Stimulated activated CD8-positive, alpha-beta memory T cell treated with anti-CD3 and anti-CD28 coated beads, Interleukin-7, amount 100 ng/mL, for 1 hour (primary cell): Measurements from ENCODE around the gene MYL6B.
"Not testable (repeated sequence)": the region's sequence is repeated elsewhere in the genome, so short reads cannot be mapped to it uniquely, and the experiment has no call there.

Source experiments
- DNase-seq, 2 donors: peaks; one replicate each; pipeline ENCODE4 v3.0.0-alpha.2; 2020; ENCODE audit warnings: low read depth in 2 of 2

Gene MYL6B

DNA sequence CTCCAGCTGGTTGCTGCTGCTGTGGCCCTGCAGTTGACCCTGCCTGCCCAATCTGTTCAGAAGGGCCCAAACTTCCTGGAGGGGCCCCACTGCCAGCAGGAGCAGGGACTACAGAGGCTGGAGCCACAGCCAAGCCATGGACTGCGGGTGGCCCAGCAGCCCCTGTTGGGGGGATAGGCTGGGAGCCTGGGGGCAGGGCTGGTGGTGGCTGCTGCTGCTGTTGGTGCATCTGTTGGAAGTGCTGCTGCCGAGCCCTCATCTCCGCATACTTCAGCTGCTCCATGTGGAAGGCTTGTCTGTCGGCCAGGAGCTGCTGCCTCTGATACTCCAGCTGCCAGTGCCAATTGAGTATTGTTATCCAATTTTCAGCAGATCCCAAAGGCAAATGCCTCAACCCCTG, 13.0 kb downstream of the MYL6B start:
- DNase-seq, result no peak

DNA sequence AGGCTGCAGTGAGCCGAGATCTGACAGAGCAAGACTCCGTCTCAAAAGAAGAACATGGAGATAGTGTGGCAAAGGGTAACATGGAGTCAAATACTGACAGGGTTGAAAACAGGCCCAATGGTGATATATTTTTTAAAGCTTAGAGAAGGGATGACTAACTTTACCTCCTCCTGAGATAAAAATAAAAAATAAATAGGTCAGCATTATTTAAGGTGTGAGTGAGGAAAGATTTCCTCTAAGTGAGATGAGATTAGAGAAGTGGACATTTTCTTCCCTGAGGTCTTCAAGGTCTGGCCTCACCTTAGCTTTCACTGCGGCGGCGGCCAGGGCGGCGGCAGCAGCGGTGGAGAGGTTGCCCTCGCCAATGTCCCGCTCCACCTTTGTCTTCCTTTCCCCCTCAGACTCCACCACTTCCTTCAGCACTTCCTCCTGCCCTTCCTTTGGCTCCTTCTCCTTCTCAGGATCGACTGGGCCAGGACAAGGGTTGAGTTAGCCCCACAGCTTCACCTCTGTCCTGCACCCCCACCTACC, 16.9 kb downstream of the MYL6B start:
- no peak for DNase-seq

DNA sequence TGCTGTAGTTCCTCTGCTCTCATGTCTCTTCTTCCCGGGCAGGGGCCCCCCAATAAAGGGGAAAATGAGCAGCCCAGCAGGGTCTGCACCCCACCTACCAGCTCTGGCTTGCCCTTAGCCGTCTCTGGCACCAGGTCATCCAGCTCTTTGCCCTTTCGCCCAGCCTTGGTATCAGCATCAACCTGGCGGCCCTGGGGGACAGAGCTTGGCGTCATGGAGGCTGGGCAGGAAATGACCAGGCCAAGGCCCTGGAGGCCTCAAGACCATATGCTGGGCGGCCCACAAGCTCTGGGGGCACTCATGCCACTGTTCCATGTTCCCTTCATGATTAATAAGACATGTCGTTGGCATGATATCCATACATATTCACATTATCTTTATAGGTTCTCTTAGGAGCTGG, 20.5 kb downstream of the MYL6B start:
- no peak for DNase-seq

DNA sequence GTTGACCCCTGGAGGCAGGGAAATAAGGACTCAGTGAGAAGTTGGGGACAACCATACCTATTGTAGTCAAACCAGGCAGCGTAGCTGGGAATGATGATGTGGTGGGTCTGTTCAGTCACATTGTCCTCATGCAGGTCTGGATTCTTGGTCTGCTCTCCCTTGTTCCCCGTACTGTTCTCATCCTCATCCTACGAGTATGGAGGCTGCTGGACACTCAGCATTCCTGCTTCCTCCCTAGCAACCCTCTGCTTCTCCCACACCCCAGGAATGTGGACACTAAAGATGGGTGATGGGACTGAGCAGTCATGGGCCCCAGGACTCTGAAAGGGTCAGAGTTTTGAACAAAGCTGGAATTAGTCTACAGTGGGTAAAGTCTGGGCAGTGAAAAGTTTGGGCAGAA, 26.0 kb downstream of the MYL6B start:
- DNase-seq, result no peak

DNA sequence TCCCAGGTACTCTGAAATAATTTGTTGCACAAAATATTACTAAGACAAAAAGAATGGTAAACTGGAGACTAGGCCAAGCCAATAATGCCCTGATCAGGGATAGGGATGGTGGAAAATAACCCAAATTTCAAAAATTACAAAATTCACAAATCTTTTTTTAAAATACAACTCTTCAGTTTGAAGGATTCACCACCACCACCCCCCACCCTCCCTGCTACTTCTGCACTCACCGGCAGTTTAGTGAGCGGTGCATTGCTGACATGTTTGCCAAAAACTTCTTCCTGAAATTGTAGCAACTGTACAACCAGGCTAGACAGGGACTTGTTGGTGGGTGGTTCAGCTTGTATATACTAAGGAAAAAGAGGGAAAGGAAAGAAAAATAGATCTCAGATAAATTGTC, 34.6 kb downstream of the MYL6B start:
- no peak for DNase-seq

DNA sequence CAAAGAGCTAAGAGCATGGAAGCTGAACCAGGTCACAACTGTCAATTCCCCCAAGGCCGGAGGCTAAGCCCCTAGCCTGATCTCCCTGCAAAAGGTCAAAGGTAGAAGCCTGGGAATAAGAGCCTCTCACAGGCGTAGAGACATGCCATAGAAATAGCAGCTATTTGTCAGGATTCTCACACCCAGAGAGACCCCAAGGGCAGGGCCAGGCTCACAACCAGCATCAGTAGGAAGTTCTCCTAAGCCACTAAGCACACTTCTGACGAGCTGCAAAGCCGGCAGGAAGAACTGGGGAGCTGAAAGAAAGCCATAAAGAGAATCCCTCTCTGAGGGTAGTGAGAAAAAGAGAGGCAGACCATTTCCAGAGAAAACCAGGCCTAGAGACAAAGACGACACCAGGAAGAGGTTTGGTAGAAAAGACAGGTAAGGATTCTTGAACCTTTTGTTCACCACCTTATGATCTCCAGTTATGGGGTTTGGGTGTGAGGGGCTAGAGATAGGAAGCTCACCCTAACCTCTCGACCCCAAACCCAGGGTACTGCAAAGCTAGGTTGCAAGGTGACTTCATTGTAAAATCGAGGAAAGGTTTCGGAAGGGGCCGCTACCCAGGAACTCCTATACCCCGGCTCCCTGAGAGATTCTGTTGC, 35.9 kb downstream of the MYL6B start:
- no peak for DNase-seq

DNA sequence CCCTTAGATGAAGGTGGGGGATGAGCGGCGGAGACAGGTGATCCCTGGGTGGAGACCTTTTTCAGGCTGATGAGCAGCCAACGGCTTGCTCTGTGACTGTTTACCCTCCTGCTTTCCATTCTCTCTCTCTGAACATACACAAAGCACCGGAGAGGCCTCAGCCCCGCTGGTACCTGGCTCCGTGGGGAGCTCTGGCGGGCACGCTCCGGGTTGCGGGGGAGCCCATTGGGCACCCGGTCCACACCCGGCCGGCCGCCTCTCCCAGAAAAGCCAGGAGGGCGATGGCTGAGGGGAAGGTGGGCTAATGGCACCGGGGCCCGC, 36.4 kb downstream of the MYL6B start:
- no peak for DNase-seq

DNA sequence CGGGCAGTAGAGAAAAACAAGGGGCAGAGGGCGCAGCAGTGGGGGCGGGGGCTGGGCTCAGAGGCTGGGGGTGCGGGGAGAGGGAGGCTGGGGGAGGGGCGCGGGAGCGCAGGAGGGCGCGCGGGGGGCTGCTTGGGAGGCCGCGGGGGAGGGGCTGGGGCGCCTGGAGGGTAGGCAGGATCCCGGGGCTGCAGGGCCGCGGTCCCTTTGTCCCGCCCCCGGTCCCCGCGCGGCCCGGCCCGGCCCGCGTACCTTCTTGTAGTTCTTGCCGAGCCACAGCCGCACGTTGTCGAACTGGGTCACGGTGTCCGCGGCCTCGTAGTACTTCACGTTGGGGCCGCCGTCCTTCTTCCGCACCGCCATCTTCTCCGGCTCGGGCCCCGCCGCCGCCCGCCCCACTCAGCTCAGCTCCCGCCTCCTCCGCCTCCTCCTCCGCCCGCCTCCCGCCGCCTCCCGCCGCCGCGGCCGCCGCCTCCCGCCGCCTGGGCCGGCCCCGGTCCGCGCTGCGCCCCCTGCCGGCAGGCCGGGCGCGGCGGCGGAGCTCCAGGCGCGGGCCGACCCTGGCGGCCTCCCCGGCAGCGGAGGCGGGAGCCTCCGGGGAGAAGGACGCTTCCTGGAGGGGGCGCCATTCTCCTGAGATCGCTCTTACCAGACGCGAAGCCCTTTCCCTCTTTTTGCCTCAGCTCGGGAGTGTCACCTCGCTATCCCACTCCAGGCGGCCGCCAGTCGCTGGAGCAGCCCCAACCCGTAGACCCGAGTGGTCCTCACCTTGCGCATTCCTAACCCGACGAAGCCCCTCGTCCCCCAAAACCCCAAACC, 36.9 kb downstream of the MYL6B start, which contains the start of gene SMARCC2:
Gene SMARCC2, minus strand, starts transcription at position 385 of the 819 bp plus-strand sequence. Its CDS starts 22 bp downstream, at position 363.
- peak; percentile 62 to 67 for DNase-seq

DNA sequence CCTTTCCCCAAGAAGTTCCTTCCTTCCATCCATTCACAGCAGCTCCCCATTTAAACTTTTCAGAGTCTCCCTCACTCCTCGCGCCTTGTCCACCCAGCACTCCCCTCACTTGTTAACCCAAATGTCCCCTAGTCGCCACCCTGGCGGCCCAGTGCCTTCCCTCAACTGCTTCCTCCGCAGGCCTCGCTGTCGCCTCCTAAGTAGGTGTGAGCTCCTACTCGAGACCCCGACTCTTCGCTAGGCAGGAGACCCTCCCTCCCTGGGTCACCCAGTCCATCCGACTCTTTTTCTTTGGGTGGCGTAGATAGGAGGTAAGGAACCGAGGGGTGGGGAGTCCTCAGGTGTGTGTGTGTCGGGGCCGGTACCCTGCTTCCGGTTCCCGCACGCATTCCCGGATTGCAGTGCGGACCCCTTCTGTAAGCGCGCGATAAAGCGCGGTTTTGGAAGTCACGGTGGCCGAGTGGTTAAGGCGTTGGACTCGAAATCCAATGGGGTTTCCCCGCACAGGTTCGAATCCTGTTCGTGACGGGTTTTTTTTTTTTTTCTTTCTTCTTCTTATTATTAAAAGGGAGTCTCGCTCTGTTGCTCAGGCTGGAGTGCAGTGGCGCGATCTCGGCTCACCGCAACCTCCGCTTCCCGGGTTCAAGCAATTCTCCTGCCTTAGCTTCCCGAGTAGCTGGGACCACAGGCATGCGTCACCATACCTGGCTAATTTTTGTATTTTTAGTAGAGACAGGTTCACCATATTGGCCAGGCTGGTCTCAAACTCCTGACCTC, 37.7 kb downstream of the MYL6B start:
- DNase-seq, result peak; percentile 41 to 42

DNA sequence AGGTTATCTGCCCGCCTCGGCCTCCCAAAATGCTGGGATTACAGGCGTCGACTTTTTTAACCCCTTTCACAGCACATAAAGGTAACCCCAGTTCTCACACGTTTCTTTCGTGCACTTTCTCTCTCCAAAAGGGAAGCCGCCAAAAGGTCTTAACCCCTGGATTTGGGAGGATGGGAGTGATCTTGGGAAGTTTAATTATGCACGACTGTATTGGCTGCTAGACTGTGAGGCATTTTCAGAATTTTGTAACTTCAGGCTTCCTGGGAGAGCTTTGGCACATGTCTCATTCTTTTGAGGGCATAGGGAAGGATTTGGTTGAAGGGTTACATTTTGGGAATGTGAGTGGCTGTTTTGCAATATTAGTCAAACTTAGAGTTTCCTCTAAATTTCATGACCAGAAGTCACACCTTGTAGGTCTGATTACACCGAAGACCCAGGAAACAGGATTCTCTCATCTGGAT, 38.3 kb downstream of the MYL6B start:
- DNase-seq, result no peak

DNA sequence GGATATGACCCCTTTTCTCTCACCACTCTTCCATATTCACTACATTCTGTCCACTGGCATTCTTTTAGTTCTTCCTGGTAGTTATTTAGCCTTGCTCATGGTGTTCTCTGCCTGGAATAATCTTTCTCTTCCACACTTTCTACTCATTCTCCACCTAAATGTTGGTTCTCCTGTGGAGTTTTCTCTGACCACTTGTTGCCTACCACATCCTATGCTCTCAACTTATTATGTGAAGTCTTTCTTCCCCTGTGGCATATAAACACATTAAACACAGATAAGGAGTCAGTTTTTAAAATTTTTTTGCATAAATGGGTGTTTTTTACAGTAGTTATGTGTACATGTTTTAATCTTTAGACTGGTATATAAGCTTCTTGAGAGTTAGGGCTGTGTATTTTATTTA, 40.2 kb downstream of the MYL6B start:
- no peak for DNase-seq

DNA sequence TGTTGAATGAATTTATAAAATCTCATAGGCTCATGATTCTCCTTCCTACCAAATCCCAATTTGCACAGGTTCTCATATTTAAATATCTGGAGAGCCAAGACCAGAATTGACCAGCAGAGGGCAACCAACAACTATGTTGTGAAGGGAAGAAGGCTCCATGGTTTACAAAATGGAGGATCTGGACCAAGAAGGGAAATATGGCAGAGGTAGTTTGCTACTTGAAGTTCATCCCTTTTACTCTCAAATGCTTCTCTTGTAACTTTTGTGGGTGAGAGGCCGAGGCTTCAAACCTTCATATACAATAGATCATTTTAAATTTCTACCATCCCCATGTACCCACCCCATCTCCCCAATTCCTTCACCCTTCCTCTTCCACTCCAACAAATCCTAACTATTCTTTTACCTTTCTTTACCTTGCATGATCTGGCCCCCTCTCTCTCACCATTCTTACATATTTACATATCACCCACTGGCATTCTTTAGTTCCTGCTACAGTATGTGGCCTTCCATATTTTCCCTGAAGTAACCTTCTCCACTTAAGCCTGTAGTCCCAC, 40.7 kb downstream of the MYL6B start:
- peak; percentile 29 to 52 for DNase-seq

DNA sequence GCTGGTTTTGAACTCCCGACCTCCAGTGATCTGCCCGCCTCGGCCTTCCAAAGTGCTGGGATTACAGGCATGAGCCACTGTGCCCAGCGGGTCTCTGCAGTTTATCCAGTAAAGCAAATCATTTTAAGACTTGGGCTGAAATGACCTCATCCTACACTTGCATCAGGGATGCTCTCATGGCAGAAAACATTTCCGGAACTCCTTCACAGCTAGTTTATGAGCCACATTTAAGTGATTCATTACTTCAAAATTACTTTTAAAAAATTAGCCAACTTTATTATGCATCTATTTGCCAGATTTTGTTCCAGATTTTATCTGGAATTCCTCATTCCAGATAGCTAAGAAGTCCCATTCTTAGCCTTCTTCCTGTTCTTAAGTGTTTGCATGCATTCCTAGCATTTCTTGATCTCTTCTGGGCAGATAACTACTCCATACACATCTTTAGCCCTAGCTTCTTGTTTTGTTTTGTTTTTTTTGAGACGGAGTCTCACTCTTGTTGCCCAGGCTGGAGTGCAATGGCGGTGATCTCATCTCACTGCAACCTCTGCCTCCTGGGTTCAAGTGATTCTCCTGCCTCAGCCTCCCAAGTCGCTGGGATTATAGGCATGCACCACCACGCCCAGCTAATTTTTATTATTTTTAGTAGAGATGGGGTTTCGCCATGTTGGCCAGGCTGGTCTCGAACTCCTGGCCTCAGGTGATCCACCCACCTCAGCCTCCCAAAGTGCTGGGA, 44.6 kb downstream of the MYL6B start:
- not testable (repeated sequence) for DNase-seq

DNA sequence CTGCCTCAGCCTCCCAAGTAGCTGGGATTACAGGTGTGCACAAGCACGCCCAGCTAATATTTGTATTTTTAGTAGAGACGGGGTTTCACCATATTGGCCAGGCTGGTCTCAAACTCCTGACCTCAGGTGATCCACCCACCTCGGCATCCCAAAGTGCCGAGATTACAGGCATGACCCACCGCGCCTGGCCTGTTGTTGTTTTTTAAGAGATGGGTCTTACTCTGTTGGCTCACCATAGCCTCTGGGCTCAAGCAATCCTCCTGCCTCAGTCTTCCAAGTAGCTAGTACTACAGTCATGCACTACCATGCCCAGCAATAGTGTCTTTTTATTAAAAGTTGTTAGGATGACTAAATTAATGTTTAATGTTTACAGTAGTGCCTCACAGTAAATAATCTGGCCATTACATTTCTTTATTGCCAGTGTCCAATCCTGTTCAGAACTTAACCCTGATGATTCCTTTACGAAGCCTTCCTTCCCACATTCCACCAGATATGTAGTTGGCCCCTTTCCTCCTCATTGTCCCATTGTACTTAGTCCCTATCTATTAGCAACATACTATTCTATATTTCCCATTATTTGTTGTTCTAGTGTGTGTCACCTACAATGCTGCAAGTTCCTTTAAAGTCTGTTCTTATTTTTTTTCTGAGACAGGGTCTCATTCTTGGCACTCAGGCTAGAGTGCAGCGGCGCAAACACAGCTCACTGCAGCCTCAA, 45.7 kb downstream of the MYL6B start:
- DNase-seq, result no peak

DNA sequence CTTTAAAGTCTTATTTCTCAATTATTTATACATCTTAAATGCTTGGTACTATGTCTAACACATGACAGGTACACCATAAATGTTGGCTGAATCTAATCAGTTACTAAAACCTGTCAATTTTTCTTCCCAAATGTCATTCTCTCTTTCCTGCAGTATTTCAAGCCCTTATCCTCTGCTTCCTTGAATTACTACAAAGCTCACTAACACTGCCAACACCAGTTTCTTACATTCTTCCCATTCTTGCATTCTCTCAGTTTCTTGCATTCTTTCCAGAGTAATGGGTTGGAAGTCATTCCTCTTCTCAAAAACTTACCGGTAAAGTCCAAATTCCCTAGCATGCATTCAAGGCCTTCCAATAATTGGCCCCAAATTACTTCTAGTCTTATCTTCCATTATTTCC, 46.4 kb downstream of the MYL6B start:
- DNase-seq, result no peak

DNA sequence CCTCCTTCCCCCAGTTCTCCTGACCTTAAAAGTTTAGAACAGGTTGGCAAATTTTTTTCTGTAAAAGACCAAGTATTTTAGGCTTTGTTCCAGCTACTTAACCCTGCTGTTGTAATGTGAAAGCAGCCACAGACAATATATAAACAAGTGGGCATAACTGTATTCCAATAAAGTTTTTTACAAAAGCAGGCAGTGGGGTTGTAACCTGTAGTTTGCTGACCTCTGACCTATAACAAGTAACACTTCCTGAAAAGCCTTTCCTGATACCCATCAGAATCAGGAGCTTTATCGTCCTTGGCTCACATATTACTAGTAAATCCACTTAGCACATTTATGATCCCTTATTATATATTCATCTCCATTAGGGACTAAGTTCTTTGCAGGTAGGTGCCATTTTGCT, 50.0 kb downstream of the MYL6B start:
- DNase-seq, result no peak

DNA sequence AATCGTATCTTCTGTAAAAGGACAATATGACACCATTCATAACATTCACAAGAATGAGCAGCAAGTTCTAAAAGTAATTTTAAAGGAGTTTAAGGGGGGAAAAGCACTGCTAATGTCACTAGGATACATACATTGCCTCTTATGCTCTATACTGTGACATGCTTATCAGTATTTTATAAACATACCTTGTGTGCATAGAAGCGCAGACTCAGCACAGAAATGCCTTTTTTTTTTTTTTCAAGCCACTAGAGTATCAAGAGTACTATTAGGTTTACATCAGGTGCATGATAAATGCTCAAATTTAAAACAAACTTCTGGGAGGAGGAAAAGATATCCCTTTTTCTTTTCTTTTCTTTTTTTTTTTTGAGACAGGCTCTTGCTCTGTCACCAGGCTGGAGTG, 50.5 kb downstream of the MYL6B start:
- no peak for DNase-seq

DNA sequence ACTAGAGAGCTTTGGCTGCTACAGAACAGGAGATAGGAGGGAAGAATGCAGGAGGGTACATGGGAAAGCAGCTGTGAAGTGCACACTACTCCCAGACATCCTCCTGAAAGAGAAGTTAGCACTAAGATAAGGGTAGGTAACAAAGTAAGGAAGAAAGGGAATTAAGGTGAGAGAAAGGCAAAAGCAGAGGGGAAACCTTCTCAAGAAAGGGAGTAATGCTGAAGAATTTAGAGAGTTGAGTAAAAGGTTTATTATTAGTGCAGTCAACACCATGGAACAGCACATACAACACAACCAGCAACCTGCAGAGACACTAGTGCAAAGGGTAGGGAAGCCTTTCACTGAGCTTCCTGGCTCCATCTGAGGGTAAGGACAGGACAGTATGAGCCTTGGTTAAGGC, 51.9 kb downstream of the MYL6B start:
- no peak for DNase-seq

DNA sequence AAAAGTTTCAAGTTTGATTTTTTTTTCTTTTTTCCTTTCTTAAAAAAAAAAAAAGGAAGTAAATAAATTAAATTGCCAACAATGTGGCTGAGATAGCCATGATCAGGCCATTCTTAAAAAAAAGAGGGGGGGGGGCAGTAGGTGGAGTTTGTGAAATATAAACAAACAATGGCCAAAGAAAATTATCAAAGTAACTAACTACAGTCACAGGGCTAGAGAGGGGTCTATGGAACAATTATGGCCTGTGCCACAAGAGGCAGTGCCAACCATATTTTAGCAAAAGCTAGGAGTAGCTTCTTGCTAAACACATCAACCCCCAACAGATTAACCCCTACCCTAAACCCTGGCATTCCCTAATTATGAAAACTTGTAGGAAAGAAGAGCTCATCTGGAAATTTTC, 53.1 kb downstream of the MYL6B start:
- DNase-seq, result no peak

DNA sequence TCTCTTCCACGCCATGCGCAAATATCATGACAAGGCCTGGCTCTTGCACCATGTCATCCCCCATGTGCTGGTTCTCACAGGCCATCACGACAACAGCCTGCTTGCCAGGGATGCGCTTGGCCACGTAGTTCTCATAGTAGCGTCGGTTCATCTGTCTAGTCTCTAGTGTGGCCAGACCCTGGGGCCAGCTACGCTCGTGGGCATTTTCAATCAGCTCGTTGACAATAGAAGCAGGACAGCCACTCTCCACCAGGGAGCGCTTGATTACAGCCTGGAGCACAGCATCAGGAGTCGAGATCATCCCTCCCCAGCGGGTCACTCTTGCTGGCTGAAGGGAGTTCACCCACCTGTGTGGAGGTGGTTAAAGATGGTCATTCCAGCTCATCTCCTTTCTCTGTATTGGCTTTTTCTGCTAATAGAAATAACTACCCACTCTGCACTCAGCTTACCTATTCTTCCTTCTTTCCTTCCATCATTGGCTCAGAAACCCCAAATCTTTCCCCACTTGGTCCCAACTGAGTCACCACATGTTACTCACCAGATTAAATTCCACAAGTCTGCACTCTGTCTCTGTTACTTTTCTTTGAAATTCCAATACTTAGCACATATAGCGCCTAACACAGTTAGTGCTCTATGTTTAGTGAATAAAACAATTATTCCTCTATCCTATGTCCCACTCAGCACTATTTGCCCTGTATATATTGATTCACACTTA, 54.2 kb downstream of the MYL6B start:
- DNase-seq, result no peak
